T-helper 2 cell treated with Interferon-gamma antibody and Interleukin-4, amounts not matched to agents 5 μg/mL and 100 μg/mL, for 36 hours (primary cell): Measurements from ENCODE around the gene CNR2.
"Not testable (repeated sequence)": the region's sequence is repeated elsewhere in the genome, so short reads cannot be mapped to it uniquely, and the experiment has no call there.

Source experiments
- DNase-seq: peaks from one replicate; pipeline ENCODE4 v3.0.0; 2021; ENCODE audit warnings: low spot score
- H3K27ac Mint-ChIP-seq: one replicate; pipeline ENCODE4 v1.8.0; 2021; ENCODE audit warnings: mild to moderate bottlenecking, mixed read lengths
- H3K27me3 Mint-ChIP-seq: one replicate; pipeline ENCODE4 v1.8.0; 2021; ENCODE audit warnings: low read depth, mixed read lengths
- H3K36me3 Mint-ChIP-seq: one replicate; pipeline ENCODE4 v1.8.0; 2021; ENCODE audit warnings: low read depth, mixed read lengths
- H3K4me1 Mint-ChIP-seq: one replicate; pipeline ENCODE4 v1.8.0; 2021; ENCODE audit warnings: low read depth, mixed read lengths
- H3K4me3 Mint-ChIP-seq: one replicate; pipeline ENCODE4 v1.8.0; 2022; ENCODE audit warnings: mild to moderate bottlenecking, moderate library complexity, mixed read lengths
- H3K9me3 Mint-ChIP-seq: one replicate; pipeline ENCODE4 v1.8.0; 2021; ENCODE audit warnings: mixed read lengths

Gene CNR2

GRCh38 chr1:23913212-23913880 lies at the start of gene CNR2:
Gene CNR2 (minus strand): TSS chr1:23913362. CDS start chr1:23875617, 37,745 bp downstream.
- H3K4me1 Mint-ChIP-seq, result peaks cover 34% of the 10 kb centered on the region
- no peaks in the 10 kb centered on the region for H3K27me3 Mint-ChIP-seq
- peak within 1 kb of the TSS; percentile 49 for H3K27ac Mint-ChIP-seq
- H3K4me3 Mint-ChIP-seq, result peak within 1 kb of the TSS; percentile 55
- no peaks in the 10 kb centered on the region for H3K9me3 Mint-ChIP-seq
- DNase-seq, result no peak
- no peaks in the 10 kb centered on the region for H3K36me3 Mint-ChIP-seq

- no peaks in the 10 kb centered on the region for H3K9me3 Mint-ChIP-seq
- H3K4me1 Mint-ChIP-seq, result peaks cover 44% of the 10 kb centered on the region
- H3K4me3 Mint-ChIP-seq, result peak overlapping the region; percentile 100
- peaks cover 52% of the 10 kb centered on the region for H3K36me3 Mint-ChIP-seq
- no peak for DNase-seq
- peak overlapping the region; percentile 100 for H3K27ac Mint-ChIP-seq
- H3K27me3 Mint-ChIP-seq, result no peaks in the 10 kb centered on the region
Measured at GRCh38 chr1:23960291-23961020, 47.3 kb upstream of the CNR2 start.

- Mint-ChIP-seq H3K9me3 (no peaks in the 10 kb centered on the region), H3K27me3 (no peaks in the 10 kb centered on the region), H3K27ac (peak within 1 kb of the TSS; percentile 100), H3K4me3 (peak within 1 kb of the TSS; percentile 100), H3K4me1 (peaks cover 44% of the 10 kb centered on the region), H3K36me3 (peaks cover 46% of the 10 kb centered on the region)
- peak; percentile 96 for DNase-seq
Measured at GRCh38 chr1:23959461-23960290, 46.5 kb upstream of the CNR2 start, which contains the start of gene PNRC2. Gene PNRC2 (plus strand): TSS chr1:23959828. CDS start chr1:23961458, 1,630 bp downstream.

- peaks cover 40% of the 10 kb centered on the region for H3K4me1 Mint-ChIP-seq
- peaks cover 39% of the 10 kb centered on the region for H3K36me3 Mint-ChIP-seq
- H3K4me3 Mint-ChIP-seq, result peak overlapping the region; percentile 100
- no peaks in the 10 kb centered on the region for H3K27me3 Mint-ChIP-seq
- H3K27ac Mint-ChIP-seq, result peak overlapping the region; percentile 100
- peak; percentile 94 for DNase-seq
- H3K9me3 Mint-ChIP-seq, result no peaks in the 10 kb centered on the region
Measured at GRCh38 chr1:23958810-23959460, 45.8 kb upstream of the CNR2 start.

GRCh38 chr1:23958040-23958809 lies 45.1 kb upstream of the CNR2 start:
- H3K4me3 Mint-ChIP-seq, result peak overlapping the region; percentile 100

GRCh38 chr1:23957096-23957495 lies 43.9 kb upstream of the CNR2 start:
- Mint-ChIP-seq H3K27me3 (no peaks in the 10 kb centered on the region), H3K4me1 (peaks cover 36% of the 10 kb centered on the region), H3K36me3 (peaks cover 24% of the 10 kb centered on the region), H3K27ac (peak overlapping the region; percentile 58), H3K4me3 (peak overlapping the region; percentile 66), H3K9me3 (no peaks in the 10 kb centered on the region)
- no peak for DNase-seq

More at GRCh38 chr1:23958040-23958809, 45.1 kb upstream of the CNR2 start:
- not testable (repeated sequence) for H3K9me3 Mint-ChIP-seq, DNase-seq, H3K27me3 Mint-ChIP-seq
- peak overlapping the region; percentile 100 for H3K27ac Mint-ChIP-seq
- peaks cover 38% of the 10 kb centered on the region for H3K4me1 Mint-ChIP-seq
- peaks cover 33% of the 10 kb centered on the region for H3K36me3 Mint-ChIP-seq

- no peak overlapping the region for H3K4me3 Mint-ChIP-seq
- no peaks in the 10 kb centered on the region for H3K36me3 Mint-ChIP-seq
- H3K27ac Mint-ChIP-seq, result no peak overlapping the region
- H3K9me3 Mint-ChIP-seq, result no peaks in the 10 kb centered on the region
- peaks cover 20% of the 10 kb centered on the region for H3K4me1 Mint-ChIP-seq
- H3K27me3 Mint-ChIP-seq, result no peaks in the 10 kb centered on the region
- DNase-seq, result no peak
Measured at GRCh38 chr1:23953020-23953419, 39.9 kb upstream of the CNR2 start.

- H3K36me3 Mint-ChIP-seq, result no peaks in the 10 kb centered on the region
- peaks cover 23% of the 10 kb centered on the region for H3K27me3 Mint-ChIP-seq
- H3K4me1 Mint-ChIP-seq, result peaks cover 3% of the 10 kb centered on the region
- no peak for DNase-seq
- no peak overlapping the region for H3K4me3 Mint-ChIP-seq
- no peak overlapping the region for H3K27ac Mint-ChIP-seq
- peaks cover 8% of the 10 kb centered on the region for H3K9me3 Mint-ChIP-seq
Measured at GRCh38 chr1:23947366-23947765, 34.2 kb upstream of the CNR2 start.

- Mint-ChIP-seq H3K36me3 (no peaks in the 10 kb centered on the region), H3K4me3 (no peak overlapping the region), H3K4me1 (no peaks in the 10 kb centered on the region), H3K9me3 (no peaks in the 10 kb centered on the region), H3K27ac (no peak overlapping the region), H3K27me3 (peaks cover 5% of the 10 kb centered on the region)
- DNase-seq, result no peak
Measured at GRCh38 chr1:23936481-23937176, 23.5 kb upstream of the CNR2 start.

GRCh38 chr1:23931491-23931880 lies 18.3 kb upstream of the CNR2 start:
- DNase-seq, result no peak
- Mint-ChIP-seq H3K9me3 (no peaks in the 10 kb centered on the region), H3K36me3 (no peaks in the 10 kb centered on the region), H3K27me3 (peaks cover 8% of the 10 kb centered on the region), H3K4me3 (no peak overlapping the region), H3K4me1 (no peaks in the 10 kb centered on the region), H3K27ac (no peak overlapping the region)

GRCh38 chr1:23930861-23931490 lies 17.8 kb upstream of the CNR2 start:
- H3K36me3 Mint-ChIP-seq, result no peaks in the 10 kb centered on the region

GRCh38 chr1:23930270-23930669 lies 17.1 kb upstream of the CNR2 start:
- no peak overlapping the region for H3K27ac Mint-ChIP-seq
- H3K4me3 Mint-ChIP-seq, result no peak overlapping the region
- peaks cover 8% of the 10 kb centered on the region for H3K27me3 Mint-ChIP-seq
- H3K9me3 Mint-ChIP-seq, result no peaks in the 10 kb centered on the region
- no peaks in the 10 kb centered on the region for H3K4me1 Mint-ChIP-seq
- no peaks in the 10 kb centered on the region for H3K36me3 Mint-ChIP-seq
- DNase-seq, result no peak

More at GRCh38 chr1:23930861-23931490, 17.8 kb upstream of the CNR2 start:
- no peak for DNase-seq
- H3K27me3 Mint-ChIP-seq, result peaks cover 8% of the 10 kb centered on the region
- no peak overlapping the region for H3K4me3 Mint-ChIP-seq
- no peaks in the 10 kb centered on the region for H3K9me3 Mint-ChIP-seq
- H3K27ac Mint-ChIP-seq, result no peak overlapping the region
- no peaks in the 10 kb centered on the region for H3K4me1 Mint-ChIP-seq
